ENCODE measurements around the gene NOTCH4. TPM values are rescaled to one million over a fixed set of nuclear protein-coding genes. Genes with fewer than 3 reads are reported as not detected.

The NOTCH4 gene
- total RNA-seq, 1 experiment from 2014 or later = 5.7 TPM

- no peak for DNase-seq
- TF ChIP-seq CTCF (IDR thresholded peaks at IDR 0.05; ENCODE audit: unreplicated experiment) = no peak
- CTCF ChIA-PET = interaction anchor here (0.6 to 0.9 kb wide), 2 partner anchors 20 to 1045 kb away, joined by 3 read pairs; partner anchors contain the start of gene NOTCH4
- BruUV-seq (replicated peaks) = no TSS peak
- Mint-ChIP-seq H3K27ac (ENCODE audit: unreplicated experiment) (no peak overlapping the region), H3K9me3 (ENCODE audit: low read depth, unreplicated experiment) (no peaks in the 10 kb centered on the region), H3K27me3 (ENCODE audit: unreplicated experiment) (peaks cover 66% of the 10 kb centered on the region), H3K4me3 (ENCODE audit: low read depth, unreplicated experiment) (no peak overlapping the region), H3K36me3 (ENCODE audit: insufficient read depth, unreplicated experiment) (peaks cover 4% of the 10 kb centered on the region), H3K4me1 (ENCODE audit: low read depth, unreplicated experiment) (no peaks in the 10 kb centered on the region)
- intact Hi-C loops (cut with micrococcal nuclease; ENCODE audit: unreplicated experiment) = no loop called here
Observed at GRCh38 chr6:32203426-32204267, 20.2 kb downstream of the NOTCH4 start.

GRCh38 chr6:32202186-32202585 is 21.7 kb downstream of the NOTCH4 start:
- H3K4me1 Mint-ChIP-seq (ENCODE audit: low read depth, unreplicated experiment) = peaks cover 3% of the 10 kb centered on the region
- BruUV-seq (replicated peaks) = no TSS peak

GRCh38 chr6:32200711-32201475 is 23.0 kb downstream of the NOTCH4 start:
- Mint-ChIP-seq H3K4me1 (ENCODE audit: low read depth, unreplicated experiment) (peaks cover 15% of the 10 kb centered on the region), H3K27ac (ENCODE audit: unreplicated experiment) (no peak overlapping the region), H3K9me3 (ENCODE audit: low read depth, unreplicated experiment) (no peaks in the 10 kb centered on the region), H3K4me3 (ENCODE audit: low read depth, unreplicated experiment) (no peak overlapping the region), H3K27me3 (ENCODE audit: unreplicated experiment) (peaks cover 49% of the 10 kb centered on the region), H3K36me3 (ENCODE audit: insufficient read depth, unreplicated experiment) (peaks cover 22% of the 10 kb centered on the region)
- CTCF ChIA-PET = no interaction called here
- intact Hi-C loops (cut with micrococcal nuclease; ENCODE audit: unreplicated experiment) = no loop called here
- TF ChIP-seq CTCF (IDR thresholded peaks at IDR 0.05; ENCODE audit: unreplicated experiment) = no peak
- no TSS peak for BruUV-seq (replicated peaks)
- DNase-seq = no peak

More at GRCh38 chr6:32202186-32202585, 21.7 kb downstream of the NOTCH4 start:
- no peak for DNase-seq
- Mint-ChIP-seq H3K36me3 (ENCODE audit: insufficient read depth, unreplicated experiment) (peaks cover 9% of the 10 kb centered on the region), H3K9me3 (ENCODE audit: low read depth, unreplicated experiment) (no peaks in the 10 kb centered on the region), H3K27me3 (ENCODE audit: unreplicated experiment) (peaks cover 60% of the 10 kb centered on the region), H3K27ac (ENCODE audit: unreplicated experiment) (no peak overlapping the region), H3K4me3 (ENCODE audit: low read depth, unreplicated experiment) (no peak overlapping the region)
- TF ChIP-seq CTCF (IDR thresholded peaks at IDR 0.05; ENCODE audit: unreplicated experiment) = no peak
- intact Hi-C loops (cut with micrococcal nuclease; ENCODE audit: unreplicated experiment) = no loop called here
- CTCF ChIA-PET = no interaction called here

GRCh38 chr6:32198866-32199265 is 25.0 kb downstream of the NOTCH4 start:
- no peak overlapping the region for H3K27ac Mint-ChIP-seq (ENCODE audit: unreplicated experiment)
- peaks cover 26% of the 10 kb centered on the region for H3K4me1 Mint-ChIP-seq (ENCODE audit: low read depth, unreplicated experiment)

More at GRCh38 chr6:32198866-32199265, 25.0 kb downstream of the NOTCH4 start:
- CTCF ChIA-PET = interaction anchor here (0.7 to 3.9 kb wide), 3 partner anchors 22 to 1040 kb away, joined by 3 to 32 read pairs (median 3); partner anchors contain the start of gene AGPAT1
- H3K4me3 Mint-ChIP-seq (ENCODE audit: low read depth, unreplicated experiment) = no peak overlapping the region
- H3K9me3 Mint-ChIP-seq (ENCODE audit: low read depth, unreplicated experiment) = no peaks in the 10 kb centered on the region
- no peak for DNase-seq
- peaks cover 35% of the 10 kb centered on the region for H3K36me3 Mint-ChIP-seq (ENCODE audit: insufficient read depth, unreplicated experiment)
- no TSS peak for BruUV-seq (replicated peaks)
- intact Hi-C loops (cut with micrococcal nuclease; ENCODE audit: unreplicated experiment) = loop anchor here (10.0 kb wide), 1 partner anchor 254 kb away; the partner anchor contains the start of gene CFB
- peaks cover 29% of the 10 kb centered on the region for H3K27me3 Mint-ChIP-seq (ENCODE audit: unreplicated experiment)
- TF ChIP-seq CTCF (IDR thresholded peaks at IDR 0.05; ENCODE audit: unreplicated experiment) = no peak

Data from Calu3 (cell line).